Thyroid gland (tissue), 4 donors: ENCODE results near the gene OGDHL. TPM values are rescaled to one million over a fixed set of nuclear protein-coding genes. Genes with fewer than 3 reads are reported as not detected.

ENCODE experiments used
- DNase-seq, 2 donors: peaks; one replicate each; pipeline ENCODE4 v3.0.0-alpha.2; 2019
- H3K27ac ChIP-seq, 3 donors: fragments of 200-600 bp; sonication (generic); 1 replicate in 2 of 3; 2 replicates in 1 of 3; pipeline ENCODE4 v1.5.1; 2016 to 2019; ENCODE audit warnings: mild to moderate bottlenecking in 1 of 3, moderate library complexity in 1 of 3
- H3K27me3 ChIP-seq: fragments of 200-600 bp; sonication (generic); one replicate; pipeline ENCODE4 v1.5.1; 2019
- H3K36me3 ChIP-seq, 2 donors: fragments of 200-600 bp; sonication (generic); one replicate each; pipeline ENCODE4 v1.5.1; 2016 to 2019
- H3K4me1 ChIP-seq, 2 donors: fragments of 200-600 bp; sonication (generic); one replicate each; pipeline ENCODE4 v1.5.1; 2017 to 2019
- H3K4me3 ChIP-seq, 3 donors: fragments of 200-600 bp; sonication (generic); replicated peaks in 1 of 3; 1 replicate in 2 of 3; 2 replicates in 1 of 3; pipeline ENCODE4 v1.5.1; 2016; ENCODE audit warnings: mild to moderate bottlenecking in 1 of 3
- H3K9me3 ChIP-seq: fragments of 200-600 bp; sonication (generic); one replicate; pipeline ENCODE4 v1.5.1; 2017
- POLR2A ChIP-seq, 2 donors: fragments of 450-650 bp; IDR thresholded peaks; one replicate each; pipeline ENCODE4 v1.6.1; 2017; ENCODE audit warnings: antibody characterized with exemption in 2 of 2, mild to moderate bottlenecking in 2 of 2, moderate library complexity in 1 of 2
- WGBS, 2 donors: methylation state at CpG; one replicate each; pipeline ENCODE4 v1.1.5; 2017; 5-methylcytosine and 5-hydroxymethylcytosine counted together
- intact Hi-C: fragments of 100-400 bp; cut with DNase I; formaldehyde crosslinking; loops from one replicate; pipeline ENCODE4 v1.15.1; 2023
- total RNA-seq, 4 donors: library from RNA; depleted of rRNA; stranded (reverse); fragments of >200 nt; gene quantifications; one replicate each; pipeline ENCODE4 v1.2.3, GENCODE V29; 2016
- TF ChIP-seq, protein P1 (sequence below), 6 experiments: fragments of 200-600 bp in 3 of 6; fragments of 450-650 bp in 3 of 6; sonication (generic) in 3 of 6; IDR thresholded peaks; one replicate each; pipeline ENCODE4 v1.5.1; 2016 to 2019; ENCODE audit warnings: antibody characterized with exemption in 6 of 6, mild to moderate bottlenecking in 2 of 6, inconsistent platforms in 1 of 6, moderate library complexity in 1 of 6

The OGDHL gene
- total RNA-seq, 4 donors from 2014 or later, result 24.3 to 113 (median 70.0) TPM

DNA sequence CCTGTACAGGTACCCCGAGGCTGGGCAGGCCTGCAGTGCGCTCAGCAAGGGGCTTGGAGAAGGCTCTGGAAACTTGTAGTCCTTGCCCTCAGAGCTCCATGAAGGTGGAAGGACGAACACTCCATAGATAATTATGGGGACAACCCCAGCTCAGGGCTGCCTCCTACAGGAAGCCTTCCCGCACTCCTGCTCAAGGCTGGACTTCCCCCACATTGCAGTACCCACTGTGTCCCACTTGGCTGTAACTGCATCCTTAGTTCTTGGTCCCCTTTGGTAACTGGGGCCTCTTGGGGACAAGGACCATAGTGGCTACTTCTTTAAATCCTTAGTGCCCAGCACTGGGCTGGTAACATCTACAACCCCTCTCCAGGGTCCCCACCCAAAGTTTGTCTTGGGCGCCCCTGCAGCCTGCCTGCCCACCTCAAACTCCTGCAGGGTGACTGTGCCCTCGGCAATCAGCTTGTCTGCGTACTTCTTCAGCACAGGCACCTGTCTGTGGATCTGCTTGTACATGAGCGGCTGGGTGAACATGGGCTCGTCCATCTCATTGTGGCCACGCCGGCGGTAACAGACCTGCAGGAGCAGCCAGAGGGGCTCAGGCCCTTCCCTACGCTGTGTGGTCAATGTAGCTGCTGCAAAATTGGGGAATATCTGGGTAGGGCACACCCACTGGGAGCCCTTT lies 17.1 kb downstream of the OGDHL start:
- DNase-seq, result no peak
- intact Hi-C loops, result no loop called here
- no peaks in the 10 kb centered on the region for H3K9me3 ChIP-seq
- H3K4me1 ChIP-seq, result no peaks in the 10 kb centered on the region
- H3K4me3 ChIP-seq, result no peak overlapping the region
- 88 to 92% methylated on average over 9 to 13 of the region's 13 CpGs for WGBS, 2 donors
- H3K36me3 ChIP-seq, result peaks cover 20 to 43% of the 10 kb centered on the region in 2 donors
- no peak overlapping the region for H3K27ac ChIP-seq
- H3K27me3 ChIP-seq, result no peaks in the 10 kb centered on the region
- no peak for TF ChIP-seq POLR2A (IDR thresholded peaks at IDR 0.05)
- TF ChIP-seq, protein P1, sequence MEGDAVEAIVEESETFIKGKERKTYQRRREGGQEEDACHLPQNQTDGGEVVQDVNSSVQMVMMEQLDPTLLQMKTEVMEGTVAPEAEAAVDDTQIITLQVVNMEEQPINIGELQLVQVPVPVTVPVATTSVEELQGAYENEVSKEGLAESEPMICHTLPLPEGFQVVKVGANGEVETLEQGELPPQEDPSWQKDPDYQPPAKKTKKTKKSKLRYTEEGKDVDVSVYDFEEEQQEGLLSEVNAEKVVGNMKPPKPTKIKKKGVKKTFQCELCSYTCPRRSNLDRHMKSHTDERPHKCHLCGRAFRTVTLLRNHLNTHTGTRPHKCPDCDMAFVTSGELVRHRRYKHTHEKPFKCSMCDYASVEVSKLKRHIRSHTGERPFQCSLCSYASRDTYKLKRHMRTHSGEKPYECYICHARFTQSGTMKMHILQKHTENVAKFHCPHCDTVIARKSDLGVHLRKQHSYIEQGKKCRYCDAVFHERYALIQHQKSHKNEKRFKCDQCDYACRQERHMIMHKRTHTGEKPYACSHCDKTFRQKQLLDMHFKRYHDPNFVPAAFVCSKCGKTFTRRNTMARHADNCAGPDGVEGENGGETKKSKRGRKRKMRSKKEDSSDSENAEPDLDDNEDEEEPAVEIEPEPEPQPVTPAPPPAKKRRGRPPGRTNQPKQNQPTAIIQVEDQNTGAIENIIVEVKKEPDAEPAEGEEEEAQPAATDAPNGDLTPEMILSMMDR (IDR thresholded peaks at IDR 0.05), result no peak

DNA sequence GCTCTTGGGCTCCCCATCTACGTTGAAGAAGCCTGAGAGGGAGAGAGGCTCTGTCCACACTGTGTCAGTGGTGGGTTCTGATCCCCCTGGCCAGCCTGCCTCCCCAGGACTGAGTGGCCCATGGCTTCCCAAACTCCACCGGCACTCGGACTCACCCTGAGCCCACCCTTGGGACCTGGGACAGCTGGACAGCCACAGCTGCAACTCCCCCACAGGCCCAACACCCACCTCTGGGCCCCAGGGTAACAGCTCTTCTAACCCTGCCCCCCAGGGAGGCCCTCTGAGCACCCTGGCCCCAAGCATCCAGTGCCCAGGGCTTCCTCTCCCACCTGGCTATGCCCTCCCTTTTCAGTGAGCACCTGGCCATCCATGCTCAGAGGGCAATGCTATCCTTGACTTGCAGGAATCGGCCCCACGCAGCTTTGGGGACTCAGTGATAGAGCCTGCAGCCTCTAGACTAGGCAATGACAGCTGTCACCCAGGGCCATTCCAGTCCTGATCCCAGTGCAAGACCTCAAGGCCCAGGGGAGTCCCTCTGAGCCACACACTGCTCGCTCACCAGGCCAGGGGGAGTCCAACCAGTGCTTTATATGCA lies 17.9 kb downstream of the OGDHL start:
- Histone ChIP-seq H3K9me3 (no peaks in the 10 kb centered on the region), H3K36me3 (peaks cover 20 to 43% of the 10 kb centered on the region in 2 donors), H3K27me3 (no peaks in the 10 kb centered on the region), H3K27ac (no peak overlapping the region), H3K4me3 (no peak overlapping the region), H3K4me1 (no peaks in the 10 kb centered on the region)
- no peak for DNase-seq
- TF ChIP-seq, protein P1 (IDR thresholded peaks at IDR 0.05), result no peak
- no peak for TF ChIP-seq POLR2A (IDR thresholded peaks at IDR 0.05)
- WGBS, 2 donors, result 85 to 90% methylated on average over 5 to 6 of the region's 6 CpGs
- intact Hi-C loops, result no loop called here

DNA sequence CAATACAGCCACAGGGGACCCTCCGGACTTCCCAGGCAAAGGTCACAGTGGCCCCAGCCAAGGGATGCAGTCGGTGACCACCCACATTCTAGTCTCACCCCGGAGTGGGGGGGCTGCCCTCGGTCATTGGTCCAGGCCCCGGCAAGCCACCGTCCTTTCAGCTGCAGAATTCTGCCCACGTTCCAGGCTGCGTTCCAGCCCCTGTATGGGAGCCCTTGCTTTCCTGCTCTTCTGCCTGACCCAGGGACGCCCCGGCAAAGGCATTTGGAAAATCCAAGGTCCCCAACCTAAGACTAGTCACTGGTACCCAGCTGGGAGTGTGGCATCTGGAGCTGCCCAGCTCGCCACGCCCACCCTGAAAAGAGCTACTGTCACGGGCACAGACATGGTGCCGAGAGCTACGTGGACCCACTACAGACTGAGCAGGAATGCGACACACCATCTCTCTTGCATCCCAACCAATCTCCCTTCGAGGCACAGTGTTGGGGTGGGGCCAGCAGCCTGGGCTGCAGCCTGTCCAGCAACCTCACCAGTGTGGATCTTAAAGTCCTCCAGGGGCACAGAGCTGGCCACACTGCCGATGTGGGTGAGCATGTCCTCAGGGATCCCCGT lies 18.6 kb downstream of the OGDHL start:
- no peaks in the 10 kb centered on the region for H3K27me3 ChIP-seq
- peaks cover 20 to 43% of the 10 kb centered on the region in 2 donors for H3K36me3 ChIP-seq
- no peaks in the 10 kb centered on the region for H3K9me3 ChIP-seq
- H3K4me3 ChIP-seq, result no peak overlapping the region
- H3K27ac ChIP-seq, result no peak overlapping the region
- no peak for DNase-seq
- 89 to 90% methylated on average over 16 to 17 of the region's 19 CpGs for whole genome bisulfite sequencing, 2 donors
- no peaks in the 10 kb centered on the region for H3K4me1 ChIP-seq
- TF ChIP-seq POLR2A (IDR thresholded peaks at IDR 0.05), result no peak
- intact Hi-C loops, result no loop called here

DNA sequence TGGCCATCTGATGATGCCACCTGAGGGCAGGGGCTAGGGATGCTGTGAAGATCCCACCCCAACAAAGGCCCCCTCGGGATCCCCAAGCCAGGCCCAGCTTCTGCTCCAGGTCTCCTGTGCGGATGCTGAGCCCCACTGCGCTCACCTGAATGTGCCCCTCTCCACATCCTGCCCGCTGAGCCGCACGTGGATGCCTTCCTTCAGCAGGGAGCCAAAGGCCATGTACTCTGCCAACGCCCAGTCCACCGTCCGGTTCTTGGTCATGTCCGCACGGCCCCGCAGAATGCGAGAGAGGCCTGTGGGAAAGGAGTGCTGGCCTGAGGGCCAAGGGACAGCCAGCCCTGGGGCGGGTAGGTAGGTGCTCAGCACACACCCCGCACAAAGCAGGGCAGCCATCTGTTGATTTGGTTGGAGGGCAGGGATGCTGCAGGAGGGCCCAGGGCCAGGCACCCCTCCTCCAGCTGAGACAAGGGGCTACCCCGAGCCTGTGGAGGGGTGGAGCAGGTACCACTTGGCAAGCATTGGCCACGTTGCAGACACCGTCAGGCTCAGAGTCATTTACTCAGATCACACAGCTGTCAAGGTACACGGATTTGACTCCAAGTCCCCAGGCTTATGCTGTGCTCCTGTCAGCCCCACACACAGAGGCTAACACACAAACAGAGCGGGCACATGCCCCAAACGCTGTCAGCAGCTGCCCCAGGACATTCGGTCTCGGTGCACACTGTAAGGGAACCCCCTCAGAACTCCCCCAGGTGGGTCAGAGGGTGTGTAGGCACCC lies 19.2 kb downstream of the OGDHL start:
- Histone ChIP-seq H3K9me3 (no peaks in the 10 kb centered on the region), H3K4me1 (no peaks in the 10 kb centered on the region), H3K27me3 (no peaks in the 10 kb centered on the region), H3K4me3 (no peak overlapping the region), H3K36me3 (peaks cover 21 to 44% of the 10 kb centered on the region in 2 donors), H3K27ac (no peak overlapping the region)
- 82 to 85% methylated on average over 20 to 23 of the region's 23 CpGs for WGBS, 2 donors
- intact Hi-C loops, result no loop called here
- no peak for DNase-seq
- TF ChIP-seq, protein P1 (IDR thresholded peaks at IDR 0.05), result no peak
- no peak for TF ChIP-seq POLR2A (IDR thresholded peaks at IDR 0.05)

DNA sequence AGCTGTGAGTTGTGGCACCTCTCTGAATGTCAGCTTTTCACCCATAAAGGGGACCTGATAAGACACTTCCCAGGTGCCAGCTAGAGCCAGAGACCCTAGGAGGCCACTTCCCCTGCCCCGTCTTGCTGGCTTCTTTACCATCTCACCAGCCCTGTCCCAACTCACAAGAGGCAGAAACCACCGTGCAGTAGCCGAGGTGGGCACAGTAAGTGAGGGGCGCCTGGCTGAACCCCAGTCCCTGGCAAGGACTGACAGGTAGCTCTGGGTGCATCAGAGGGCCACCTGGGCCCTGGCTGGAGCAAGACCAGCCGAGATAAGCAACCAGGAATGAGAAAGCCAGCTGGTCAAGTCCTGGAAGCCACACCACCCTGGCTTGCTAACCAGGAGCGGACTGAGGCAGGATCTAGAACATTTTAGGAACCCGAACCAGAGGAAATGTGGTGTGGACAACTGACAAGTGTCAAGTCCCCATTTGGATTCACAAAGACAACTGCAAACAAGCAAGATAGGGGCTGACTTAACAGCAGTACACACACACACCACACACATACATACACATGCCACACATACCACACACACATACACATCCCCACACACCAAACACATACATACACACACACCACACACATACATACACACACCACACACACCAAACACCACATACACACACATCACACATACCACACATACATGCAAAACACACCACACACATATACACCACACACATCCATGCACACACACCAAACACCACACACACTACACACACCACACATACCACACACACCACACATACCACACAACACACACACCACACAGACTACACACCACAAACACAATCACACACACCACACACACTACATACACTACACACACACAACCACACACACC lies 20.8 kb downstream of the OGDHL start:
- WGBS, 2 donors, result 73 to 84% methylated on average over 6 to 7 of the region's 7 CpGs
- H3K27ac ChIP-seq, result no peak overlapping the region
- TF ChIP-seq, protein P1 (IDR thresholded peaks at IDR 0.05), result no peak
- no peak for TF ChIP-seq POLR2A (IDR thresholded peaks at IDR 0.05)
- H3K27me3 ChIP-seq, result no peaks in the 10 kb centered on the region
- H3K36me3 ChIP-seq, result peaks cover 23 to 45% of the 10 kb centered on the region in 2 donors
- intact Hi-C loops, result no loop called here
- DNase-seq, result no peak
- no peaks in the 10 kb centered on the region for H3K9me3 ChIP-seq
- no peaks in the 10 kb centered on the region for H3K4me1 ChIP-seq
- no peak overlapping the region for H3K4me3 ChIP-seq
